GM12875 (cell line): ENCODE results near the gene PRDM8.

ENCODE experiments used
- H3K4me3 ChIP-seq: one replicate; pipeline ENCODE4 v1.5.1; 2011; ENCODE audit warnings: low read depth, low read length, control low read depth
- TF ChIP-seq, protein P1 (sequence below): IDR thresholded peaks from 2 replicates; pipeline ENCODE4 v1.5.1; 2011; ENCODE audit warnings: low read depth, mild to moderate bottlenecking, control low read depth, inconsistent platforms, low read length, moderate library complexity, borderline replicate concordance; ENCODE audit not compliant: insufficient read depth

Gene PRDM8

DNA sequence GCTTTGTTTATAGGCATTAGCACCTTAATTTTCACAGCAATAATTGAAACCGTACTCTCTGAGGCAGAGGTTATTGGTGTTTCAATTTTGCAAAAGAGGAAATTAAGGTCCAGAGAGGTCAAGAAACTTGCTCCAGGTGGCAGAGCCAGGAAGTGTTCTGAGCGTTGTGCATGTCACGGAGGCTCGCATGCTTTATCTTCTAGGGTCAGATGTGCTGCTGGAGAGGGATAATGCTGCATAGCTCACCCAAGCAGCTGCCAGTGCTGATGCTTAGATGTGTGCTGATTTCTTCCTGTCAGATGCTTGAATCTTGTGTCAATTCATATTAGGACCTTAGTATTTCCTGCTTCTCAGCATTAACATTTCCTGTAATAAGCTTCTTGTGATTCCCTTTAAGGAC lies 56.2 kb downstream of the PRDM8 start:
- TF ChIP-seq, protein P1, sequence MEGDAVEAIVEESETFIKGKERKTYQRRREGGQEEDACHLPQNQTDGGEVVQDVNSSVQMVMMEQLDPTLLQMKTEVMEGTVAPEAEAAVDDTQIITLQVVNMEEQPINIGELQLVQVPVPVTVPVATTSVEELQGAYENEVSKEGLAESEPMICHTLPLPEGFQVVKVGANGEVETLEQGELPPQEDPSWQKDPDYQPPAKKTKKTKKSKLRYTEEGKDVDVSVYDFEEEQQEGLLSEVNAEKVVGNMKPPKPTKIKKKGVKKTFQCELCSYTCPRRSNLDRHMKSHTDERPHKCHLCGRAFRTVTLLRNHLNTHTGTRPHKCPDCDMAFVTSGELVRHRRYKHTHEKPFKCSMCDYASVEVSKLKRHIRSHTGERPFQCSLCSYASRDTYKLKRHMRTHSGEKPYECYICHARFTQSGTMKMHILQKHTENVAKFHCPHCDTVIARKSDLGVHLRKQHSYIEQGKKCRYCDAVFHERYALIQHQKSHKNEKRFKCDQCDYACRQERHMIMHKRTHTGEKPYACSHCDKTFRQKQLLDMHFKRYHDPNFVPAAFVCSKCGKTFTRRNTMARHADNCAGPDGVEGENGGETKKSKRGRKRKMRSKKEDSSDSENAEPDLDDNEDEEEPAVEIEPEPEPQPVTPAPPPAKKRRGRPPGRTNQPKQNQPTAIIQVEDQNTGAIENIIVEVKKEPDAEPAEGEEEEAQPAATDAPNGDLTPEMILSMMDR, result no peak
- H3K4me3 ChIP-seq, result no peak overlapping the region
